SJCRH30 (cell line): Measurements from ENCODE around the gene CYREN. TPM values are rescaled to one million over a fixed set of nuclear protein-coding genes. Genes with fewer than 3 reads are reported as not detected.

Experiments
- DNase-seq, 2 experiments: peaks; one replicate each; pipeline ENCODE4 v3.0.0-alpha.2; 2015 to 2020
- H3K27ac ChIP-seq: fragments of 250-450 bp; sonication (Bioruptor Pico); 2 replicates; pipeline ENCODE4 v1.5.1; 2020; ENCODE audit warnings: mild to moderate bottlenecking, moderate library complexity
- H3K27me3 ChIP-seq: fragments of 250-450 bp; sonication (Bioruptor Pico); 2 replicates; pipeline ENCODE4 v1.5.1; 2020; ENCODE audit warnings: mild to moderate bottlenecking, moderate library complexity
- H3K36me3 ChIP-seq: fragments of 250-450 bp; sonication (Bioruptor Pico); 2 replicates; pipeline ENCODE4 v1.5.1; 2020; ENCODE audit warnings: mild to moderate bottlenecking, moderate library complexity
- H3K4me1 ChIP-seq: fragments of 250-450 bp; sonication (Bioruptor Pico); 2 replicates; pipeline ENCODE4 v1.5.1; 2020; ENCODE audit warnings: mild to moderate bottlenecking, moderate library complexity
- H3K4me3 ChIP-seq: fragments of 250-450 bp; sonication (Bioruptor Pico); 2 replicates; pipeline ENCODE4 v1.5.1; 2020; ENCODE audit warnings: mild to moderate bottlenecking, moderate library complexity
- H3K9me3 ChIP-seq: fragments of 250-450 bp; sonication (Bioruptor Pico); replicated peaks from 2 replicates; pipeline ENCODE4 v1.5.1; 2020; ENCODE audit warnings: mild to moderate bottlenecking, moderate library complexity
- total RNA-seq: library from RNA; depleted of rRNA; stranded (reverse); fragments of >200 nt; shearing (Covaris generic); gene quantifications from 2 replicates; pipeline ENCODE4 v1.2.3, GENCODE V29; 2014

CYREN gene
- total RNA-seq, 1 experiment from 2014 or later = 61.7 TPM

DNA sequence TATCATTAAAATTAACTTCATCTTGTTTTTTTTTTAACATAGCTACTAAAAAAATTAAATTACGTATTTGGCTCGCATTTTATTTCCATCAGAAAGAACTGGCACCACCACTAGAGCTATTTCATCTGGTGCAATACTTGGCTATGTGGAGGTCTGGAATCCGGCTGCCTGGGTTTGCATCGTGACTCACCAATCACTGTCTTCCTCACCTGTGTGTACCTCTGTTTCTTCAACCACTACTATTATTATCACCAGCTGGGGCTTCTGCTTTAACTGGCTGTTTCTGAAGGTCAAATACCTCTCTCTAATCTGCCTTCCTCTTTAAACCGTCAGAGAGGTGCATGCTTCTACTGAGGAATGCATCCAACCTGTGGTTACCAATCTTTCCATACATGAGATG, 34.4 kb upstream of the CYREN start:
- Histone ChIP-seq H3K4me3 (no peak overlapping the region), H3K27ac (no peak overlapping the region), H3K27me3 (no peaks in the 10 kb centered on the region), H3K9me3 (no peaks in the 10 kb centered on the region), H3K36me3 (peaks cover 13% of the 10 kb centered on the region), H3K4me1 (peaks cover 17% of the 10 kb centered on the region)
- no peak for DNase-seq

DNA sequence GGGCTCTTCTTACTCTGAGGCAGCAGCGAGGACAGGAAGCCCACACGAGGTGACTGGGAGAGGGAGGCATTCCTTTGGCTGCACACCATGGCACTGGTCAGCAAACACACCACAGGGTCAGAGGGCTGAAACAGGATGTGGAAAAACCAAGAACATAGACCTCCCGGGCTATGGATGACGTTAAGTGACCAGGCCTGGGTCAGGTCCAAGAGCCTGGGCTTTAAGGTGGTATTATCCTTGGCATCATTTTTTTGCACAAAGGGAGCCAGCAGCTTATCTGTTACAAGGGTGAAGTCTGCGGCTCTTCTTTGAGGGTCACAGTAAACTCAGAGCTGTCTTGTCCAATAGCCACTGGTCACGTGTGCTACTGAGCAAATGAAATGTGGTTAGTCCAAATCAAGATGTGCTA, 33.8 kb upstream of the CYREN start:
- H3K9me3 ChIP-seq = no peaks in the 10 kb centered on the region
- peaks cover 17% of the 10 kb centered on the region for H3K4me1 ChIP-seq
- no peak for DNase-seq
- H3K27ac ChIP-seq = no peak overlapping the region
- no peak overlapping the region for H3K4me3 ChIP-seq
- H3K36me3 ChIP-seq = peaks cover 15% of the 10 kb centered on the region
- H3K27me3 ChIP-seq = no peaks in the 10 kb centered on the region

DNA sequence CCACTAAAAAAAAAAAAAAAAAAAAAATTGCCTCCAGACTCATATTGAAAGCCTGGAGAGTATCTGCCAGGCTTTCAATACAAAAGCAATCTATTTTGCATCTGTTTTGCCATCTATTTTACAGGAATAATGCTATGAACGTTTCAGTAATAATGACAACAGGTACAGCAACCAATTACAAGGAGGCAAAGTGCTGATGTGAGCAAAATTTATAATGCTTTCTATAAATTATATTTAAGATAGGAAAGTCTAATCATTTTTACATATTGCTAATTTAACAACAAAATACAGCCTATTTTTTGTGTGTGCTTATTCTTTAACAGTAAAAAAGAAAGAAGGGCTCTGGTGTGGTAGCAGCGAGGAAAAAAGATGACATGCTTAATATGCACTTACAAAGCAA, 30.8 kb upstream of the CYREN start:
- no peak for DNase-seq
- Histone ChIP-seq H3K27ac (no peak overlapping the region; the same call in 1 of the 2 replicates), H3K9me3 (no peaks in the 10 kb centered on the region), H3K36me3 (peaks cover 19% of the 10 kb centered on the region), H3K27me3 (no peaks in the 10 kb centered on the region), H3K4me3 (no peak overlapping the region), H3K4me1 (peaks cover 17% of the 10 kb centered on the region)

DNA sequence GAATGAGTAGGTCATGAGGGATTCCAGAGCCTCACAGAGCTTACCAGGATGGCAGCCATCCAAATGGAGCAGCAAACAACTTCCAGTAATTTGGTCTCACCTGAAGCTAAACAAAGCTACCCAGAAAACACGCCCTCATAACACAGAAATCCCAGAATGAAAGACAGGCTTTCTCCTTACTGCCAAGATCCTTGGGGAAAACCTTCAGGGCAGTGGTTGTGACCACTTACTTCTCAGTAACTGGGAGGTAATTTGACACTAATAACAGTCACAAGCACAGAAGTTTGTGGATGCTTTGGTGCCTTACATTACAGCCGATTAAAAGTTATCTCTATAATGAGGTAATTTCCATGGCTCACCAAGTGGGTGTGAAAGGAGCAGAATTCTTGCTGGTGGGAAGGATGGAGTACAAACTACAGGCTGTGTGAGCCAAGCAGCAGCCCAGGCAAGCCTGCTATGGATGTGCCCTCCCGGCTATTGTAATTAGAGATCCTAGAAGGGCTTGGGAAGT, 30.4 kb upstream of the CYREN start:
- Histone ChIP-seq H3K9me3 (no peaks in the 10 kb centered on the region), H3K27me3 (no peaks in the 10 kb centered on the region), H3K36me3 (peaks cover 19% of the 10 kb centered on the region), H3K4me3 (no peak overlapping the region), H3K27ac (peak overlapping the region; percentile 10; the same call in 1 of the 2 replicates), H3K4me1 (peaks cover 17% of the 10 kb centered on the region)
- DNase-seq = peak; percentile 55 to 79

DNA sequence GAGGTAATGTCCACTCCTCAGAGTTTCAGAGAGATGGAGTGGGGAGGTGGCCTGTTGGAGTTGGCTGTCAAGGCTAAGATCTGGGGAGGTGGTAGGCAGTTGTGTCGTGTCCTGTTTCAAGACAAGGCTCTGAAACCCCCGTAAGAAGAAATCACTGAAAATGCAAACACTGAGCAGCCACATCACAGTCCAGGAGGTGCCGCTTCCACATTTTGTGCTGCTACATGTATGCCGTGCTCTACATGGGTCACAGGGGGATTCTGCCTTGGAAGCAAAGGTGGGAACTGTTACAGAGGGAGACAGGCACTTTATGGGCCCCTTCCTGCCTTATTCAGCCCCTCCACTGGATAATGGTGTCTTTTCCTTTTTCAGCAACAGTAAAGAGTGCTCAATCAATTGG, 28.9 kb upstream of the CYREN start:
- no peak for DNase-seq
- Histone ChIP-seq H3K27ac (no peak overlapping the region), H3K4me3 (no peak overlapping the region), H3K27me3 (no peaks in the 10 kb centered on the region), H3K4me1 (peaks cover 17% of the 10 kb centered on the region), H3K36me3 (peaks cover 22% of the 10 kb centered on the region), H3K9me3 (no peaks in the 10 kb centered on the region)

DNA sequence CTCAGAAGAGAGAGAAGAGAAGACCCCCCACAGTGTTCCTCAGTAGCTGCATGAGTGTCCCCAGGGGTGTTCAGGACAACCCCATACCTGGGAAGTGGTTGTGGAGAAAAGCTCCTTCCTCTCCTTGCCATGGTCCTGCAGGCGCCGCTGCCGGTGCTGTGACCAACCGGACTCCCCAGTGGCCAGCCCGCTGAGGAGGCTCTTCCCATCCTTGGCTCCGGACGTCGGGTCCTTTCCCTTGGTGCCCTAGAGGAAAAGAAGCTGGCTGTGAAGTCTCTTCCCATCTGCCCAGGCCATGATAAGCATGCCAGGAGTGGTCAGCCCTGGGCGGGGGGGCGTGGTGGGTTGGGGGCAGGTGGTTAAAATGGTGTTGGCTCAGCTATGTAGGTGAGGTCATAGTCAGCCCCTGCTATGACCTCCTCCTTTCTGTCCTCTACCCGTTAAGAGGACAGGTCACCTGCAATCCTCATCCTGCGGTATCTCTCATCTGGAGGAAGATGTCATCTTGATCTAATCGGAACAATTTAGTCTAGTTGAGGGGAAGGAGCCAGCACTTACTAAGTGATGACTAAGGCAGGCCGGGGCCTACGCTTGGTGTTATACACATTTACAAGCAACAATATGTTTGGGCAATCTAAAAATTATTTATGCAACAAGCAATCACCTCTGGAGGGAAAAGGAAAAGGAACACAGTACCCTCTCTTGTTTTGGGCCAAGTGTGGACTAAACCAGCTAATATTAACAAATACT, 27.6 kb upstream of the CYREN start:
- Histone ChIP-seq H3K4me1 (peaks cover 17% of the 10 kb centered on the region), H3K4me3 (no peak overlapping the region), H3K36me3 (peaks cover 18% of the 10 kb centered on the region), H3K27ac (no peak overlapping the region), H3K27me3 (no peaks in the 10 kb centered on the region), H3K9me3 (no peaks in the 10 kb centered on the region)
- no peak for DNase-seq

DNA sequence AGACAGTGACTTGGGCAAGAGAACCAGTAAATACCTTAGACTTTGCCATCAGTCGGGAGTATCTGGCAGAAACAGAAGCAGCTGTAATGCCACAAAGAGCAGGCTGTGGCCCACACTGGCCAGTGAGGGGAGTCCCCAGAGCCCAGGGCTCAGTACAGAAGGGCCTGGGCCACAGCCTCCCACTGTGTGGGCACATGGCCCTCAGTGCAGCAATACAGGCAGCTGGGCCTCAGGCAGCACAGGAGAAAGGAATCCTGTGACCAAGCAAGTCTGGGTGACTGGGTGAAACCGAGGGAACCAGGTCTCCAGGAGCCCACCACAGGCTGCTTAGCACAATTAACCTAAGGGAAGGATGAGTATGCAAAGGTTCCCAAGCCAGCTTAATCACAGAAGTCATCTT, 26.8 kb upstream of the CYREN start:
- H3K27me3 ChIP-seq = no peaks in the 10 kb centered on the region
- H3K9me3 ChIP-seq = no peaks in the 10 kb centered on the region
- peaks cover 16% of the 10 kb centered on the region for H3K36me3 ChIP-seq
- peaks cover 17% of the 10 kb centered on the region for H3K4me1 ChIP-seq
- no peak for DNase-seq
- H3K4me3 ChIP-seq = no peak overlapping the region
- H3K27ac ChIP-seq = no peak overlapping the region

DNA sequence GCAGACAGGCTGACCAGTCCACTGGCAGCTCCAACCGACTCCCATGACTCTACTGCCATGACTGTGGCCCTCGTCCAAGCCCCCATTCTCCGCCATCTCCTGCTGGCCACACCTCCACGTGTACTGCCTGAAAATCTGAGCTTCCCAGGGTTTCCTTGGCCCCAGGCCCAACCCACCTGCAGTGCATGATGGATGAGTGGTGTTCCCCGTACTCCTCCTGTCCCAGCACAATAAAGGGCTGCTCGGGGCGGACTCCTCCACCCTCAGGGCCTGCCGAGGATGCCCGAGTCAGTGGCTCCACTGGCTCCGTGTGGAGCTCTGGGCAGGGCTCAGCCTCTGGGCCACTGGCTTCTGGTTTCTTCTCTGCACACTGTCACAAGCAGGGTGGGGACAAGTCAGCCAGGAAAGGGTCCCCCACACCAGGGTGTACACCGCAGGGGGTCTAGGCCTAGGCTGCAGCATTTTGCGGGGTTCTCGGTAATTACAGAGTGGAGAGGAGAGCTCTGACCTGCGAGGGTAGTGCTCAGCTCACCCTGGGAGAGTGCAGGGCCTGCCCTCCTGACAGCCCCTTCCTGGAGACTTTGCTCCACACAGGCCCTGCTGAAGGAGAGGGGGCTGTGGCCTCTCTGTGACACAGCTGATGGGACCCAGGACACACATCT, 25.6 kb upstream of the CYREN start:
- Histone ChIP-seq H3K36me3 (peaks cover 14% of the 10 kb centered on the region), H3K9me3 (no peaks in the 10 kb centered on the region), H3K4me1 (peaks cover 10% of the 10 kb centered on the region), H3K4me3 (no peak overlapping the region), H3K27ac (no peak overlapping the region), H3K27me3 (no peaks in the 10 kb centered on the region)
- DNase-seq = no peak

DNA sequence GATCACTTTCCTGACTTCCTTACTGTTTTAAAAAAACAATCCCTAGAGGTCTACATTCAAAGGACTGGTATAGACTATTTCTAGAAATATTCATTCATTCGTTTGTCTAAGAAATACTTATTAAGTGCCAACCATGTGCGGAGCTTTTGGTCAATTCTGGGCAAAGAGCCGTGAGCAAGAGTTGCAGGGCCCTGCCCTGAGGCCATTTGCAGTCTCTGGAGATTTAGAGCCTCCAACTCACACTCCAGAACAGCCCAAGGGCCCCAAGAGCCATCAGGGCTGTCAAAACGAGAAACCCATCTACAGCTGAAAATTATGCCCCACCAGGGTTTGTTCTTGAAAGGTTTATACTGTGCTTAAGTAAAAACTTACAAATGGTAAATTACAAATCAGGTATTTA, 24.6 kb upstream of the CYREN start:
- H3K27ac ChIP-seq = no peak overlapping the region
- no peak for DNase-seq
- no peaks in the 10 kb centered on the region for H3K9me3 ChIP-seq
- H3K4me1 ChIP-seq = peaks cover 1% of the 10 kb centered on the region; the same call in 1 of the 2 replicates
- peaks cover 13% of the 10 kb centered on the region for H3K36me3 ChIP-seq
- H3K4me3 ChIP-seq = no peak overlapping the region
- no peaks in the 10 kb centered on the region for H3K27me3 ChIP-seq

DNA sequence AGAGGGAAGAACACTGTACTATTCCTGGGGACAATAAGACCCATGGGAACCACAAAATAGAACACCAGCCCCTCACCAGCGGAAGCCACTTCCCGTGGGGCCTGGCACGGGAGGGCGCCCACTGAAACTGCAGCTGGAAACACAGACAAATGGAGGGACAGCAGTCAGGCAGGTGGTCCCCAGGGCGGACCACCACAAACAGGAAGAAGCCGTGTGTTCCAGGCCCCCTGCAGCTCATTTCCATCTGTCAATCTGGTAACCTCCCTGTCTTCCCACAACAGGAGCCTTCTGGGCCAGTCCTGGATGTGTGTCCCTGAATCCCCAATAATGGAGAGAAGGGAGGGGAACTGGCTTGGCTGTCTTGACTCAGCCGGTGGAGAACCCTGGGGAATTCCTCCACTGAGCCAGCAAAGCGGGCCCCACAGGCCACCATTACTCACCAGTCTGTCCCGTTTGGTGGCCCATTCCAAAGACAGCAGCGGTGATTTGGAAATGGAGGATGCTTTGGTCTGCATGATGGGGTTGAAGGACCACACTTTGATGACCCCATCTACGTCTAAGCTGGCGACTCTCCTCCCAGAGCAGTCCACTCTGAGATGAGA, 24.1 kb upstream of the CYREN start:
- Histone ChIP-seq H3K4me1 (no peaks in the 10 kb centered on the region), H3K27me3 (no peaks in the 10 kb centered on the region), H3K9me3 (no peaks in the 10 kb centered on the region), H3K36me3 (peaks cover 8% of the 10 kb centered on the region), H3K27ac (0 out of 2 replicates have a peak overlapping the region, but pooled peaks have one; percentile 22), H3K4me3 (no peak overlapping the region)
- no peak for DNase-seq

DNA sequence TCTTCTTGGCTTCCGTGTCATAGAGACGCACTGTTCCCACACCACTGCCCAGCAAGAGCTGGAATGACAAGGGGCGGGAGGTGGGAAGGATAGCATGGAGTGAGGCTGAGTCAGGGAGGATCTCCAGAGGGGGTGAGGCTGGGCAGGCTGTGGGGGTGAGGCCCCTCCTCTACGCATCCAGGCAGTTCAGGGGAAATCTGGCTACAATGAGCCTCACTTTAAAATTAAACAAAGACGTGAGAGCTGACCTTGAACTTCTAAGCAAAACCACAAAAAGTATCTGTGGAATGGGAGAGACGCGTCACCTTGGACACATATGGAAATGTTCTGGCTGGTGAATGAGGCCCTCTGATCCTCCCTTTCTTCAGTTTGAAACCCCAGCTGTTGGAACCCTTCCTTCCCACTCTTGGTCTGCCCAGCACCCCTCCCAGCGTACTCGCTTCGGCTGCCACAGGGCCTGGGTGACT, 23.1 kb upstream of the CYREN start:
- Histone ChIP-seq H3K36me3 (peaks cover 3% of the 10 kb centered on the region), H3K9me3 (no peaks in the 10 kb centered on the region), H3K4me3 (no peak overlapping the region), H3K27ac (peak overlapping the region; percentile 22), H3K4me1 (no peaks in the 10 kb centered on the region), H3K27me3 (no peaks in the 10 kb centered on the region)
- DNase-seq = peak; percentile 34 to 44

DNA sequence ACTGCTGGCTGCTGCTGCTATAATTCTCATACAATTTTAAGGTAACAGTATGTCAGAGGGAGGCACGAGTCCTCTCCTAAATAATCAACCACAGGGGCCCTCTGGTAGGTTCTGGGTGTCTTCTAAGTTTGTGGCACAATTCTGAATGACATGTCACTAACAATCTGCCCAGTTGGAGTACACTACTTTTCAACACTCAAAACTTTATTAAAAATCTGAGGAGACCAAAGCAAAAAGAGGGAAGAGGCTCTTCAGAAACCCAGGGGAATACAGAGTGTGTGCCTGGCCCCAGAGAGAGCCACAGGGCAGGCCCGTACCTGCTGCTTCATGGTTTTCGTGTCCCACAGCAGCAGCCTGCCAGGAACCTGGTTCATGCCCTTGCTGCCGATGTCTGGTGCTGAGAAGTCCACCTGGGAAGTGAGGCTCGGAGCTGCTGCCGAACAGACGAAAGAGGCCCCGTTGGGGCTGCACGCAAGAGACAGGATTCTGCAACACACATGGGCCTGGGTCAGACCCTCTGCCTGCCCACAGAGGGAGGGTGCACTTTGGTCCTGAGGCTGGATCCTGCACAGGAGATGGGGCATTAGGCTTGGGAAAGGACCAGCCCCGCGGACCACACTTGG, 22.5 kb upstream of the CYREN start:
- Histone ChIP-seq H3K9me3 (no peaks in the 10 kb centered on the region), H3K27me3 (no peaks in the 10 kb centered on the region), H3K27ac (peak overlapping the region; percentile 1; the same call in 1 of the 2 replicates), H3K4me1 (no peaks in the 10 kb centered on the region), H3K36me3 (peaks cover 3% of the 10 kb centered on the region), H3K4me3 (no peak overlapping the region)
- DNase-seq = no peak

DNA sequence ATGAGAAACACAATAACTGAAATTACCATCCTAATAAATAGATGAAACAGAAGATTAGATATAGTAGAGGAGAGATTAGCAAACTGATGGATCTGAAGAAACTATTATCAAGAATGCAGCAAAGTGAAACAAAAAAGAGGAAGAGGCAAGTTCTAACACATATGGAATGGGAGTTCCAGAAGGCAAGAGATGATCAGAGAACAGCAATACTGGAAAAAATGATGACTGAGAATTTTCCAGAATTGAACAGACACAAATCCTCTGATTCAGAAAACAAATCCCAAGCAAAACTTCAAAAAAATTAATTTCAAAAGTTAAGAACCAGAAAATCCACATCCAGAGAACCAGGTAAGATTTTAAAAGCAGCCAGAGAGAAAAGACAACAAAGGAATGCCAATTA, 20.2 kb upstream of the CYREN start:
- no peaks in the 10 kb centered on the region for H3K27me3 ChIP-seq
- no peaks in the 10 kb centered on the region for H3K9me3 ChIP-seq
- H3K4me3 ChIP-seq = no peak overlapping the region
- H3K4me1 ChIP-seq = no peaks in the 10 kb centered on the region
- no peak overlapping the region for H3K27ac ChIP-seq
- no peak for DNase-seq
- H3K36me3 ChIP-seq = peaks cover 8% of the 10 kb centered on the region

DNA sequence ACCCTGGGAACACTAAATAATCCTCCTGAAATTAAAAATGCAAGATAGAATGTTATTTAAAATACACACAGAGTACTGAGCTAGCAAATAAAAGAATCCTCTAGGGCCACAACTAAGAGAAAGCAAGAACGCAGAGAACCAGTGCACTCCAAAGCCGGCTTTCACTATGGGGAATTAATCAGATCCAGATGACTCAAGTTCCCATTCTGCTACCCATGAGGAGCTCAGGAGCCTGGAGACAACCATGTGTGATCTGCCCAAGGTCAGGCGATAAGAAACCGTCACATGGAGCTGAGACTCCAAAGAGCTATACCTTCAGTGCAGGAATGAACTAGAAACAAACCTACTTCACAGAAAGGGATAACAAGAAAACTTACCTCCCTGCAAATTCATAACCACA, 19.5 kb upstream of the CYREN start:
- Histone ChIP-seq H3K4me1 (no peaks in the 10 kb centered on the region), H3K27me3 (no peaks in the 10 kb centered on the region), H3K36me3 (peaks cover 7% of the 10 kb centered on the region), H3K27ac (no peak overlapping the region), H3K4me3 (no peak overlapping the region), H3K9me3 (no peaks in the 10 kb centered on the region)
- no peak for DNase-seq

DNA sequence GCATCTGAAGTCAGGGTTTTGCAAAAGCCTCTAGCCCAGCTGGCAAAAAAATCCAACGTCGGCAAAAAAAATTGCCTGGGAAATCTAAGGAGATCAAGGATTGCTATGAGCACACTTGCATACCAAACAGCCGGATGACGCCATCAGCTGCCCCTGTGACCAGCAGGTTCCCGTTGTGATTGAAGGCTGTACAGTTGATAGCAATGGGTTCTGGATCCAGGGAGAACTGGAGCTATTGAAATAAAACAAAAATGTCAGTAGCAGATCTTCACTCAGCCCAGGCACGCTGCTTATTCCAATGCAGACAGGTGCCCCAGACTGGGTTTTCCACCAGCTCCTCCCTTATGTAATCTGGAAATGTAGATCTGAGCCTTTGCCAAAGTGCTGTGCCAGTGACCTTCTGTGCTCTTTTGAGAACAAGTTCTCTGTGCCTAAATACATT, 18.7 kb upstream of the CYREN start:
- DNase-seq = no peak
- no peaks in the 10 kb centered on the region for H3K4me1 ChIP-seq
- no peak overlapping the region for H3K27ac ChIP-seq
- H3K9me3 ChIP-seq = no peaks in the 10 kb centered on the region
- peaks cover 7% of the 10 kb centered on the region for H3K36me3 ChIP-seq
- no peaks in the 10 kb centered on the region for H3K27me3 ChIP-seq
- no peak overlapping the region for H3K4me3 ChIP-seq
